ENCODE data around the gene EFNA5.

EFNA5 gene

DNA sequence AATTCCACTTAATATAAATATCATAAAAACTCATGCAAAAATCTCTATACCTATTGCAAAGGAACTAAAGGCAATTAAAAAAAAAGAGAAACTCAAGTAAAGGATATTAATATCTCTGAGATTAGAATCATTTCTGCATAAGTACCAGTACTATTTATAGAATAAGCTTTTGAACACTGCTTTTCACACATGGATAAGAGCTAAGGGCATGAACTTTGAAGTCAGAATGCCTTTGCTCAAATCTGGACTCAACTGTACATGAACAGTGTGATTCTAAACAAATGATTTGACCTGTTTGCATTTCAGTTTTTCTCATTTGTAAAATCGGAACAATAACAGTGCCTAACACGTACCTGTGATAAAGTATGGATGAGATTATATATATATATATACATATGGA, 255.9 kb downstream of the EFNA5 start:
- no peak overlapping the region for H2BK5ac ChIP-seq (ENCODE audit: low read length)
- H4K8ac ChIP-seq (ENCODE audit: low read depth, low read length) = no peak overlapping the region
- no peak overlapping the region for H3K23ac ChIP-seq (ENCODE audit: low read length)
- WGBS (ENCODE audit: extremely low coverage, insufficient coverage, low lambda C conversion rate) = no CpG with 5 or more reads among the region's 2 CpGs
- H3K56ac ChIP-seq (ENCODE audit: low read length) = no peak overlapping the region
- H3K4me3 ChIP-seq (ENCODE audit: low read length) = no peak overlapping the region
- H3K27me3 ChIP-seq (ENCODE audit: insufficient read depth, low read length, poor library complexity) = no peaks in the 10 kb centered on the region
- no peak for DNase-seq
- no peak overlapping the region for H3K9ac ChIP-seq (ENCODE audit: low read length)
- no peak overlapping the region for H3K27ac ChIP-seq (ENCODE audit: low read depth, low read length)
- no peak overlapping the region for H3K18ac ChIP-seq (ENCODE audit: low read length)
- no peak overlapping the region for H2AK5ac ChIP-seq (ENCODE audit: low read length)
- no peak overlapping the region for H3K4ac ChIP-seq (ENCODE audit: low read depth, low read length)
- no peaks in the 10 kb centered on the region for H3K36me3 ChIP-seq (ENCODE audit: control insufficient read depth, insufficient read depth, low read length)
- no peak overlapping the region for H4K5ac ChIP-seq (ENCODE audit: low read length)
- no peak overlapping the region for H2BK120ac ChIP-seq (ENCODE audit: low read depth, low read length)
- H2BK15ac ChIP-seq (replicated peaks; ENCODE audit: low read depth) = no peak overlapping the region
- no peaks in the 10 kb centered on the region for H3K79me1 ChIP-seq (ENCODE audit: low read length)
- no peak overlapping the region for H3K4me2 ChIP-seq (ENCODE audit: low read length)
- H3K4me1 ChIP-seq (ENCODE audit: control insufficient read depth, low read depth, low read length) = no peaks in the 10 kb centered on the region
- H3K79me2 ChIP-seq (ENCODE audit: control insufficient read depth, insufficient read depth, low read length) = no peaks in the 10 kb centered on the region

DNA sequence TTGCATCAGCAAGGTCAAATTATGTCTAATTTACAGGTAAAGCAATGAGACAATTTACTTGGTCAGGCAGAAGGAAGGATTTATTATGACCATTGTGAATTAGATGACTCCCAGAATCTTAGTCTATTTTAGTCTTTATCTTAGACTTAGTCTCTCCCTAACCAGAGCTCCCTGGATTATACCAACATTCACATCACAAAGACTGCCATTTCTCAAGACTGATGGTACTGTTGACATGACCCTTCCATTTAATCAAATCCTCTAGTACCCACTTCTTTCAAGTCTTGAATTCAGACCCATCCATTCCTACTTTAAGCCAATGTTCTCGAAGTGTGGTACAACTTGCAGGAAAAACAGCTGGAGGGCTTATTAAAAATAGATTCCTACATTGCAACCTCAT, 257.0 kb downstream of the EFNA5 start:
- Histone ChIP-seq H2AK5ac (ENCODE audit: low read length) (no peak overlapping the region), H3K4me3 (ENCODE audit: low read length) (no peak overlapping the region), H3K23ac (ENCODE audit: low read length) (no peak overlapping the region), H3K18ac (ENCODE audit: low read length) (no peak overlapping the region), H3K56ac (ENCODE audit: low read length) (no peak overlapping the region), H3K4me2 (ENCODE audit: low read length) (no peak overlapping the region), H3K79me1 (ENCODE audit: low read length) (no peaks in the 10 kb centered on the region), H3K4ac (ENCODE audit: low read depth, low read length) (no peak overlapping the region), H4K5ac (ENCODE audit: low read length) (no peak overlapping the region), H3K36me3 (ENCODE audit: control insufficient read depth, insufficient read depth, low read length) (no peaks in the 10 kb centered on the region), H3K27me3 (ENCODE audit: insufficient read depth, low read length, poor library complexity) (no peaks in the 10 kb centered on the region), H3K4me1 (ENCODE audit: control insufficient read depth, low read depth, low read length) (no peaks in the 10 kb centered on the region), H2BK15ac (replicated peaks; ENCODE audit: low read depth) (no peak overlapping the region), H3K79me2 (ENCODE audit: control insufficient read depth, insufficient read depth, low read length) (no peaks in the 10 kb centered on the region), H2BK5ac (ENCODE audit: low read length) (no peak overlapping the region), H2BK120ac (ENCODE audit: low read depth, low read length) (no peak overlapping the region), H3K9ac (ENCODE audit: low read length) (no peak overlapping the region), H4K8ac (ENCODE audit: low read depth, low read length) (no peak overlapping the region), H3K27ac (ENCODE audit: low read depth, low read length) (no peak overlapping the region)
- DNase-seq = no peak
- WGBS (ENCODE audit: extremely low coverage, insufficient coverage, low lambda C conversion rate) = no CpG with 5 or more reads among the region's 1 CpG

DNA sequence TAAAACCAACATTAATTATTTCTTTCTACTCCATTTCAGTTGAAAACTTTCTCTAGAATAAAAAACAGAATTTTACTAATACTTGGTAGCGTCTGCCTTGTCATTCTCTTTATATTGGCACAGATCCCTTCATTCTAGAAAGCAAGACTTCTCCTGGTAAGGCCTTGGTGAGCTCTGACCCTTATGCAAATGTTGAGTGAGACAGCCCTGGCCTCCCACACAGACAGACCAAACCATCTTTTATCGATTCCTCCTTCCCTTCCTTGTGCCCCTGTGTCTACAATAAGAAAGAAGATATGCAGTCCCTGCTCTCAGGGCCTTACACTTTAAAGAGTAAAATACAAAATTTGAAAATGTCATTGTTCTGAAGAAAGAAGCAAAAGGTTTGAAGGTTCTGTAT, 262.2 kb downstream of the EFNA5 start:
- H3K4me1 ChIP-seq (ENCODE audit: control insufficient read depth, low read depth, low read length) = no peaks in the 10 kb centered on the region
- no peak overlapping the region for H2AK5ac ChIP-seq (ENCODE audit: low read length)
- H2BK5ac ChIP-seq (ENCODE audit: low read length) = no peak overlapping the region
- no peak overlapping the region for H4K8ac ChIP-seq (ENCODE audit: low read depth, low read length)
- no peak overlapping the region for H3K18ac ChIP-seq (ENCODE audit: low read length)
- H3K36me3 ChIP-seq (ENCODE audit: control insufficient read depth, insufficient read depth, low read length) = no peaks in the 10 kb centered on the region
- H2BK120ac ChIP-seq (ENCODE audit: low read depth, low read length) = no peak overlapping the region
- H4K5ac ChIP-seq (ENCODE audit: low read length) = no peak overlapping the region
- H3K56ac ChIP-seq (ENCODE audit: low read length) = no peak overlapping the region
- H3K23ac ChIP-seq (ENCODE audit: low read length) = no peak overlapping the region
- no peaks in the 10 kb centered on the region for H3K79me2 ChIP-seq (ENCODE audit: control insufficient read depth, insufficient read depth, low read length)
- WGBS (ENCODE audit: extremely low coverage, insufficient coverage, low lambda C conversion rate) = no CpG with 5 or more reads among the region's 2 CpGs
- no peaks in the 10 kb centered on the region for H3K27me3 ChIP-seq (ENCODE audit: insufficient read depth, low read length, poor library complexity)
- no peak overlapping the region for H3K4ac ChIP-seq (ENCODE audit: low read depth, low read length)
- no peak overlapping the region for H3K27ac ChIP-seq (ENCODE audit: low read depth, low read length)
- H2BK15ac ChIP-seq (replicated peaks; ENCODE audit: low read depth) = no peak overlapping the region
- H3K79me1 ChIP-seq (ENCODE audit: low read length) = no peaks in the 10 kb centered on the region
- H3K4me2 ChIP-seq (ENCODE audit: low read length) = no peak overlapping the region
- H3K9ac ChIP-seq (ENCODE audit: low read length) = no peak overlapping the region
- DNase-seq = no peak
- no peak overlapping the region for H3K4me3 ChIP-seq (ENCODE audit: low read length)

- Histone ChIP-seq H3K4me3 (ENCODE audit: low read length) (no peak overlapping the region), H3K79me1 (ENCODE audit: low read length) (no peaks in the 10 kb centered on the region), H2AK5ac (ENCODE audit: low read length) (no peak overlapping the region), H3K4me2 (ENCODE audit: low read length) (no peak overlapping the region), H3K36me3 (ENCODE audit: control insufficient read depth, insufficient read depth, low read length) (no peaks in the 10 kb centered on the region), H3K27ac (ENCODE audit: low read depth, low read length) (no peak overlapping the region), H2BK120ac (ENCODE audit: low read depth, low read length) (no peak overlapping the region), H3K4me1 (ENCODE audit: control insufficient read depth, low read depth, low read length) (peaks cover 2% of the 10 kb centered on the region), H4K5ac (ENCODE audit: low read length) (no peak overlapping the region), H3K79me2 (ENCODE audit: control insufficient read depth, insufficient read depth, low read length) (no peaks in the 10 kb centered on the region), H3K27me3 (ENCODE audit: insufficient read depth, low read length, poor library complexity) (no peaks in the 10 kb centered on the region), H3K56ac (ENCODE audit: low read length) (no peak overlapping the region), H2BK5ac (ENCODE audit: low read length) (no peak overlapping the region), H3K23ac (ENCODE audit: low read length) (no peak overlapping the region), H3K18ac (ENCODE audit: low read length) (no peak overlapping the region), H4K8ac (ENCODE audit: low read depth, low read length) (no peak overlapping the region), H3K4ac (ENCODE audit: low read depth, low read length) (no peak overlapping the region), H2BK15ac (replicated peaks; ENCODE audit: low read depth) (no peak overlapping the region), H3K9ac (ENCODE audit: low read length) (no peak overlapping the region)
- no CpG with 5 or more reads among the region's 3 CpGs for WGBS (ENCODE audit: extremely low coverage, insufficient coverage, low lambda C conversion rate)
- no peak for DNase-seq
Measured at GRCh38 chr5:107407713-107408298, 262.9 kb downstream of the EFNA5 start.

- Histone ChIP-seq H4K5ac (ENCODE audit: low read length) (no peak overlapping the region), H3K27ac (ENCODE audit: low read depth, low read length) (no peak overlapping the region), H2BK5ac (ENCODE audit: low read length) (no peak overlapping the region), H2BK15ac (replicated peaks; ENCODE audit: low read depth) (no peak overlapping the region), H3K79me2 (ENCODE audit: control insufficient read depth, insufficient read depth, low read length) (no peaks in the 10 kb centered on the region), H3K27me3 (ENCODE audit: insufficient read depth, low read length, poor library complexity) (no peaks in the 10 kb centered on the region), H3K4ac (ENCODE audit: low read depth, low read length) (no peak overlapping the region), H3K56ac (ENCODE audit: low read length) (no peak overlapping the region), H3K79me1 (ENCODE audit: low read length) (no peaks in the 10 kb centered on the region), H4K8ac (ENCODE audit: low read depth, low read length) (peak overlapping the region; percentile 65), H3K4me2 (ENCODE audit: low read length) (no peak overlapping the region), H3K18ac (ENCODE audit: low read length) (peak overlapping the region; percentile 76), H3K23ac (ENCODE audit: low read length) (no peak overlapping the region), H3K4me3 (ENCODE audit: low read length) (no peak overlapping the region), H3K4me1 (ENCODE audit: control insufficient read depth, low read depth, low read length) (peaks cover 3% of the 10 kb centered on the region), H2AK5ac (ENCODE audit: low read length) (no peak overlapping the region), H3K36me3 (ENCODE audit: control insufficient read depth, insufficient read depth, low read length) (no peaks in the 10 kb centered on the region), H3K9ac (ENCODE audit: low read length) (no peak overlapping the region), H2BK120ac (ENCODE audit: low read depth, low read length) (no peak overlapping the region)
- no peak for DNase-seq
- WGBS (ENCODE audit: extremely low coverage, insufficient coverage, low lambda C conversion rate) = no CpG with 5 or more reads among the region's 10 CpGs
Measured at GRCh38 chr5:107404595-107405374, 266.0 kb downstream of the EFNA5 start.

All from mesendoderm (in vitro differentiated cells).